ENCODE measurements around the gene WDPCP.

DNA sequence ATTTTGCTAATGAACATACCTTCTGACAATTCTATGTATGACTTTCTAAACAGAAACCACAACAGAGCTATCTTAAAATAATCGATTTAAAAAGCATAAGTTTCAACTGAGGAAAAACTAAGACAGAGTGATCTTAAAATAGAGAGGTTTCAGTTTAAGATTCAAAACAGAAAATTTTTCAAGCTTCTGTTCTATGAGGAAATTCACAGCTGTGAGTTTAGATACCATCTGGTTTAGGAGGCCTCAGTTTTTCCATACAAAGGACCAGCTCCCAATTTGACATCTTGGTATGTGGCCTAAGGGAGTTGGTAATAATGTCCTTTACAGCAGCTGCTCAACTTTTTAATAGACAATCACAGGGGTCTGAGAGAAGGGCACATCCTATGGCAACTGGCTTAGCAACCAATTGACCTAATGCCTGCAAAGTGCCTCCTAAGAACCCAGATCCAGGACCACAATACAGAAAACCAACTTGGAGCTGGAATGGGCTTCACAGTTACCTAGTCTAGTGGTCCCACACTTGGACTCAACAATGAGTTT lies 40.2 kb upstream of the WDPCP start:
- TF ChIP-seq, protein P1, sequence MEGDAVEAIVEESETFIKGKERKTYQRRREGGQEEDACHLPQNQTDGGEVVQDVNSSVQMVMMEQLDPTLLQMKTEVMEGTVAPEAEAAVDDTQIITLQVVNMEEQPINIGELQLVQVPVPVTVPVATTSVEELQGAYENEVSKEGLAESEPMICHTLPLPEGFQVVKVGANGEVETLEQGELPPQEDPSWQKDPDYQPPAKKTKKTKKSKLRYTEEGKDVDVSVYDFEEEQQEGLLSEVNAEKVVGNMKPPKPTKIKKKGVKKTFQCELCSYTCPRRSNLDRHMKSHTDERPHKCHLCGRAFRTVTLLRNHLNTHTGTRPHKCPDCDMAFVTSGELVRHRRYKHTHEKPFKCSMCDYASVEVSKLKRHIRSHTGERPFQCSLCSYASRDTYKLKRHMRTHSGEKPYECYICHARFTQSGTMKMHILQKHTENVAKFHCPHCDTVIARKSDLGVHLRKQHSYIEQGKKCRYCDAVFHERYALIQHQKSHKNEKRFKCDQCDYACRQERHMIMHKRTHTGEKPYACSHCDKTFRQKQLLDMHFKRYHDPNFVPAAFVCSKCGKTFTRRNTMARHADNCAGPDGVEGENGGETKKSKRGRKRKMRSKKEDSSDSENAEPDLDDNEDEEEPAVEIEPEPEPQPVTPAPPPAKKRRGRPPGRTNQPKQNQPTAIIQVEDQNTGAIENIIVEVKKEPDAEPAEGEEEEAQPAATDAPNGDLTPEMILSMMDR (IDR thresholded peaks at IDR 0.05), result no peak
- TF ChIP-seq POLR2AphosphoS5 (IDR thresholded peaks at IDR 0.05) (no peak), POLR2A (IDR thresholded peaks at IDR 0.05) (no peak), EP300 (IDR thresholded peaks at IDR 0.05) (no peak)
